IMR-90 (cell line): Measurements from ENCODE around the gene MCF2L. TPM values are rescaled to one million over a fixed set of nuclear protein-coding genes. Genes with fewer than 3 reads are reported as not detected.

Source experiments
- ATAC-seq: fragments of 200-7000 bp; cut with Tn5 transposase; 2 replicates; pipeline ENCODE4 v1.9.1; 2020; ENCODE audit warnings: low read depth, mild to moderate bottlenecking, moderate library complexity
- BruUV-seq: library from RNA; stranded (reverse); fragments of 400-500 nt; replicated peaks from 2 replicates; lab custom pipeline; 2021; lab: Mats Ljungman, UMichigan
- CTCF ChIA-PET: fragments of 300-600 bp; formaldehyde crosslinking; extraction: SDS; loops from one replicate; lab custom pipeline; 2021; ENCODE audit warnings: antibody characterized with exemption; lab: Yijun Ruan, JAX
- POLR2A ChIA-PET: fragments of 300-600 bp; sonication (Branson Sonifier 250); formaldehyde crosslinking; loops from one replicate; lab custom pipeline; 2022; ENCODE audit warnings: antibody characterized with exemption; ENCODE audit not compliant: unreplicated experiment; lab: Charles Lee
- DNase-seq: peaks from one replicate; pipeline ENCODE4 v3.0.0; 2013
- H2AFZ ChIP-seq: replicated peaks from 2 replicates; pipeline ENCODE3; 2013; ENCODE audit warnings: low read length, mild to moderate bottlenecking; ENCODE audit not compliant: poor library complexity
- H2AK5ac ChIP-seq: 2 replicates; pipeline ENCODE4 v1.6.1; 2013; ENCODE audit warnings: low read depth, low read length, inconsistent platforms
- H2AK9ac ChIP-seq: replicated peaks from 2 replicates; pipeline ENCODE3; 2013; ENCODE audit warnings: mild to moderate bottlenecking, low read depth, low read length, moderate library complexity; ENCODE audit not compliant: poor library complexity
- H2BK120ac ChIP-seq: 2 replicates; pipeline ENCODE4 v1.6.1; 2013; ENCODE audit warnings: low read depth, low read length, inconsistent platforms
- H2BK15ac ChIP-seq: 3 replicates; pipeline ENCODE4 v1.6.1; 2013; ENCODE audit warnings: low read depth, low read length, inconsistent platforms
- H2BK20ac ChIP-seq: 2 replicates; pipeline ENCODE4 v1.6.1; 2013; ENCODE audit warnings: low read depth, mild to moderate bottlenecking, inconsistent platforms, low read length, moderate library complexity
- H2BK5ac ChIP-seq: 2 replicates; pipeline ENCODE4 v1.6.1; 2013; ENCODE audit warnings: mild to moderate bottlenecking, low read depth, low read length, inconsistent platforms; ENCODE audit not compliant: poor library complexity, severe bottlenecking
- H3K14ac ChIP-seq: replicated peaks from 2 replicates; pipeline ENCODE4 v1.6.1; 2013; ENCODE audit warnings: low read depth, low read length, inconsistent platforms
- H3K18ac ChIP-seq: 2 replicates; pipeline ENCODE4 v1.6.1; 2013; ENCODE audit warnings: low read depth, low read length, control low read depth
- H3K23ac ChIP-seq: 2 replicates; pipeline ENCODE4 v1.6.1; 2013; ENCODE audit warnings: low read depth, low read length, inconsistent platforms
- H3K27ac ChIP-seq: 2 replicates; pipeline ENCODE4 v1.5.1; 2013; ENCODE audit warnings: mild to moderate bottlenecking, control low read depth, low read length; ENCODE audit not compliant: insufficient read depth
- H3K27me3 ChIP-seq: 2 replicates; pipeline ENCODE4 v1.6.1; 2013; ENCODE audit warnings: low read length; ENCODE audit not compliant: control insufficient read depth, insufficient read depth
- H3K36me3 ChIP-seq: 2 replicates; pipeline ENCODE4 v1.6.1; 2013; ENCODE audit warnings: low read length, mixed read lengths; ENCODE audit not compliant: control insufficient read depth, insufficient read depth
- H3K4ac ChIP-seq: 2 replicates; pipeline ENCODE4 v1.6.1; 2013; ENCODE audit warnings: low read depth, low read length, inconsistent platforms
- H3K4me1 ChIP-seq: 2 replicates; pipeline ENCODE4 v1.6.1; 2013; ENCODE audit warnings: low read length, mixed read lengths; ENCODE audit not compliant: control insufficient read depth, insufficient read depth
- H3K4me2 ChIP-seq: 2 replicates; pipeline ENCODE4 v1.6.1; 2013; ENCODE audit warnings: low read depth, mild to moderate bottlenecking, control low read depth, low read length, moderate library complexity
- H3K4me3 ChIP-seq: 2 replicates; pipeline ENCODE4 v1.5.1; 2013; ENCODE audit warnings: low read depth, mild to moderate bottlenecking, control low read depth, low read length, moderate library complexity; ENCODE audit not compliant: insufficient read depth
- H3K56ac ChIP-seq: 2 replicates; pipeline ENCODE4 v1.6.1; 2013; ENCODE audit warnings: low read length, inconsistent platforms; ENCODE audit not compliant: insufficient read depth; ENCODE audit errors: extremely low read depth
- H3K79me1 ChIP-seq, 2 experiments: 2 replicates each; pipeline ENCODE4 v1.6.1; 2013; ENCODE audit warnings: low read length in 2 of 2, inconsistent platforms in 1 of 2, low read depth in 1 of 2
- H3K9ac ChIP-seq: 2 replicates; pipeline ENCODE4 v1.6.1; 2013; ENCODE audit warnings: low read depth, low read length, control low read depth
- H3K9me1 ChIP-seq: 2 replicates; pipeline ENCODE4 v1.6.1; 2013; ENCODE audit warnings: low read length, inconsistent platforms; ENCODE audit not compliant: insufficient read depth
- H3K9me3 ChIP-seq: 2 replicates; pipeline ENCODE4 v1.6.1; 2013; ENCODE audit warnings: low read length; ENCODE audit not compliant: control insufficient read depth, insufficient read depth
- H4K20me1 ChIP-seq: 2 replicates; pipeline ENCODE4 v1.6.1; 2013; ENCODE audit warnings: low read length, inconsistent platforms; ENCODE audit not compliant: insufficient read depth
- H4K5ac ChIP-seq: 2 replicates; pipeline ENCODE4 v1.6.1; 2013; ENCODE audit warnings: mild to moderate bottlenecking, low read depth, low read length, control low read depth
- H4K8ac ChIP-seq, 2 experiments: 2 replicates each; pipeline ENCODE4 v1.6.1; 2013; ENCODE audit warnings: low read depth in 2 of 2, low read length in 2 of 2, control low read depth in 1 of 2, inconsistent platforms in 1 of 2
- H4K91ac ChIP-seq: 2 replicates; pipeline ENCODE4 v1.6.1; 2013; ENCODE audit warnings: low read depth, low read length, inconsistent platforms; ENCODE audit not compliant: insufficient read depth
- BHLHE40 ChIP-seq: fragments of 150-350 bp; IDR thresholded peaks from 2 replicates; pipeline ENCODE4 v1.6.1; 2016; ENCODE audit warnings: mild to moderate bottlenecking, low read depth, low read length
- MAFK ChIP-seq: IDR thresholded peaks from 2 replicates; pipeline ENCODE4 v1.6.1; 2012; ENCODE audit warnings: low read depth, low read length, improper control_type of control experiment
- MAZ ChIP-seq: IDR thresholded peaks from 2 replicates; pipeline ENCODE4 v1.6.1; 2012; ENCODE audit warnings: low read depth, mild to moderate bottlenecking, low read length, improper control_type of control experiment, moderate library complexity, borderline replicate concordance
- NFE2L2 ChIP-seq: fragments of 150-350 bp; IDR thresholded peaks from 2 replicates; pipeline ENCODE4 v1.6.1; 2016; ENCODE audit warnings: low read depth, mild to moderate bottlenecking, low read length
- RCOR1 ChIP-seq: IDR thresholded peaks from 2 replicates; pipeline ENCODE4 v1.6.1; 2012; ENCODE audit warnings: mild to moderate bottlenecking, low read length, improper control_type of control experiment; ENCODE audit not compliant: insufficient replicate concordance
- SMC3 ChIP-seq: fragments of 150-350 bp; IDR thresholded peaks from 2 replicates; pipeline ENCODE4 v1.6.1; 2016; ENCODE audit warnings: low read depth, mild to moderate bottlenecking, antibody characterized with exemption, low read length, moderate library complexity
- WGBS, 2 experiments: methylation state at CpG; one replicate each; pipeline versions ENCODE4 v1.1.5 to v1.1.7; 2013; ENCODE audit warnings: missing lambda C conversion rate in 2 of 2; ENCODE audit not compliant: insufficient read length in 1 of 2; ENCODE audit errors: extremely low coverage in 2 of 2; 5-methylcytosine and 5-hydroxymethylcytosine counted together
- dilution Hi-C: fragments of 300-500 bp; cut with HindIII; formaldehyde crosslinking; loops from one replicate; pipeline ENCODE4 v1.14.3; 2018; ENCODE audit warnings: low sequenced_read_pairs; ENCODE audit not compliant: unreplicated experiment
- in situ Hi-C: fragments of 300-500 bp; cut with MboI; formaldehyde crosslinking; loops from 3 replicates; pipeline ENCODE4 v1.14.3; 2019; ENCODE audit warnings: low sequenced_read_pairs, inconsistent platforms, mixed read lengths
- intact Hi-C: fragments of 100-400 bp; cut with micrococcal nuclease; formaldehyde crosslinking; loops from 2 replicates; pipeline ENCODE4 v1.10.0; 2022
- polyA plus RNA-seq, 3 experiments: library from polyadenylated mRNA; depleted of rRNA; stranded (reverse); fragments of >200 nt; gene quantifications; 2 replicates each; pipeline ENCODE4 v1.2.3, GENCODE V29; 2012; ENCODE audit warnings: low replicate concordance in 1 of 3
- total RNA-seq: library from RNA; depleted of rRNA; stranded (reverse); fragments of >200 nt; gene quantifications from 2 replicates; pipeline ENCODE4 v1.2.3, GENCODE V29; 2012

Gene MCF2L
- total and polyA plus RNA-seq, 2 of the 4 experiments (the other 2 are of a cell fraction), result 0.18 TPM; not detected in 1

- no peak overlapping the region for H3K56ac ChIP-seq
- no peak for DNase-seq
- H3K9ac ChIP-seq, result no peak overlapping the region
- H3K4ac ChIP-seq, result no peak overlapping the region
- no peak for TF ChIP-seq NFE2L2
- no peak for TF ChIP-seq BHLHE40
- no peak for TF ChIP-seq RCOR1
- no peak for TF ChIP-seq SMC3
- no peak for TF ChIP-seq MAZ
- TF ChIP-seq MAFK, result no peak
- no peaks in the 10 kb centered on the region for H3K4me1 ChIP-seq
- H2AK9ac ChIP-seq, result no peak overlapping the region
- no peak overlapping the region for H2BK5ac ChIP-seq
- H3K9me1 ChIP-seq, result no peaks in the 10 kb centered on the region
- H3K79me1 ChIP-seq, result no peaks in the 10 kb centered on the region
- H2AFZ ChIP-seq, result no peak overlapping the region
- H3K27me3 ChIP-seq, result peaks cover 67% of the 10 kb centered on the region
- ChIA-PET POLR2A (no interaction called here), CTCF (no interaction called here)
- intact Hi-C loops, result no loop called here
- no peak overlapping the region for H4K5ac ChIP-seq
- no peak overlapping the region for H3K4me2 ChIP-seq
- H3K9me3 ChIP-seq, result no peaks in the 10 kb centered on the region
- BruUV-seq, result no TSS peak
- dilution Hi-C loops, result no loop called here
- no peak overlapping the region for H2BK20ac ChIP-seq
- H4K20me1 ChIP-seq, result no peaks in the 10 kb centered on the region
- H2BK120ac ChIP-seq, result no peak overlapping the region
- H3K36me3 ChIP-seq, result no peaks in the 10 kb centered on the region
- no peak overlapping the region for H3K14ac ChIP-seq
- no peak overlapping the region for H2BK15ac ChIP-seq
- ATAC-seq, result no peak
- H4K91ac ChIP-seq, result no peak overlapping the region
- no peak overlapping the region for H3K23ac ChIP-seq
- 73% methylated on average over 5 of the region's 14 CpGs; no CpG with 5 or more reads in 1 of the 2 experiments for WGBS, 2 experiments
- in situ Hi-C loops, result no loop called here
- no peak overlapping the region for H3K18ac ChIP-seq
- no peak overlapping the region for H2AK5ac ChIP-seq
- H4K8ac ChIP-seq, result no peak overlapping the region
- no peak overlapping the region for H3K27ac ChIP-seq
- H3K4me3 ChIP-seq, result no peak overlapping the region
These were observed 82.6 kb downstream of the MCF2L start for GRCh38 chr13:113051641-113052040.
